Stimulated activated CD8-positive, alpha-beta memory T cell treated with anti-CD3 and anti-CD28 coated beads, Interleukin-7, amount 100 ng/mL, for 4 hours (primary cell): ENCODE measurements around the gene MOAP1.
"Not testable (repeated sequence)": the region's sequence is repeated elsewhere in the genome, so short reads cannot be mapped to it uniquely, and the experiment has no call there.

Experiments
- DNase-seq, 2 donors: peaks; one replicate each; pipeline ENCODE4 v3.0.0-alpha.2; 2020; ENCODE audit warnings: low read depth in 2 of 2

MOAP1 gene

GRCh38 chr14:93185349-93185720, 638 bp upstream of the MOAP1 start:
- no peak for DNase-seq

GRCh38 chr14:93183596-93184317, 940 bp downstream of the MOAP1 start:
- DNase-seq: no peak

- no peak for DNase-seq
Observed at GRCh38 chr14:93175492-93175891, 9.2 kb downstream of the MOAP1 start.

DNA sequence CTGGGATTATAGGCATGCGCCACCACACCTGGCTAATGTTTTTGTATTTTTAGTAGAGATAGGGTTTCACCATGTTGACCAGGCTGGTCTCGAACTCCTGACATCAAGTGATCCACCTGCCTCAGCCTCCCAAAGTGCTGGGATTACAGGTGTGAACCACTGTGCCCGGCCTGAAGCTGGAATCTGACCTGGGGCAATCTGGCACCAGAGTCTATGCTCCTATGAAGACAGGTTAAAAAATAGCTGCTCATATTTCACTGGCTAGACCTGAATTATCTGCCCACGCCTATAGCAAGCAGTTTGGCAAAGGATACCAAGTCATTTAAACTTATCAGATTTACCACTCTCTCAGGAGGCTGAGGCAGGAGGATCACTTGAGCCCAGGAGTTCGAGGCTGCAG, 10.0 kb downstream of the MOAP1 start:
- DNase-seq: not testable (repeated sequence)

DNA sequence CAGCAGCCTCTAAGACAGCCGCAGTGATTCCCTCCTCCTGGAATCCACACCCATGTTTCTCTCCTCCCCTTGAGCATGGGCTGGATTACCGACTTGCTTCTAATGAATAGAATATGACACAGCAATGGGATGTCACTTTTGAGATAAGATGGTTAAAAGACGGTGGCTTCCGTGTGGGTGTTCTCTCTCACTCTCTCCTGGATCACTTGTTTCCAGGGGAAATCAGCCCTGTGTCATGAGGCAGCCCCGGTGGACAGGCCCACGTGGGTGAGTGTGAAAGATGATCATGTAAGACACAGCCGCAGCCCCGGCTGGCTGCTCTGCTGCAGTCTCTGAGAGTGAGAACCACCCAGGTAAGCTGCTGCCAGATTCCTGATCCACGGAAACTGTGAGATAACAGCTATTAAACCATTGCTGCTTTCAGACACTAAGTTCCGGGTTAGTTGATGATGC, 10.7 kb downstream of the MOAP1 start:
- no peak for DNase-seq

DNA sequence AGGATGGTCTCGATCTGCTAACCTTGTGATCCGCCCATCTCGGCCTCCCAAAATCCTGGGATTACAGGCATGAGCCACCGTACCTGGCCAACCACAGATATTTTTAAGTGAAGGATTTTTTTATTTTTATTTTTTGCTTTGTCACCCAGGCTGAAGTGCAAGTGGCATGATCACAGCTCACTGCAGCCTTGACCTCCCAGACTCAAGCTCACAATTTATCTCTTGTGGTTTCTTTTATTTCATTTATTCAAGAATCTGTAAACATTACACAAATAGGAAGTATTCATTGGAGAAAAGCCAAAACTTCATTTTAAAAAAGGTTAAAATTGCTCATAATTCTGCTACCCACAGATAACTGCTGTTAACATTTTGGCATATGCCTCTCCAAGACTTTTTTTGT, 13.3 kb downstream of the MOAP1 start:
- no peak for DNase-seq

GRCh38 chr14:93170141-93170540, 14.6 kb downstream of the MOAP1 start:
- not testable (repeated sequence) for DNase-seq

DNA sequence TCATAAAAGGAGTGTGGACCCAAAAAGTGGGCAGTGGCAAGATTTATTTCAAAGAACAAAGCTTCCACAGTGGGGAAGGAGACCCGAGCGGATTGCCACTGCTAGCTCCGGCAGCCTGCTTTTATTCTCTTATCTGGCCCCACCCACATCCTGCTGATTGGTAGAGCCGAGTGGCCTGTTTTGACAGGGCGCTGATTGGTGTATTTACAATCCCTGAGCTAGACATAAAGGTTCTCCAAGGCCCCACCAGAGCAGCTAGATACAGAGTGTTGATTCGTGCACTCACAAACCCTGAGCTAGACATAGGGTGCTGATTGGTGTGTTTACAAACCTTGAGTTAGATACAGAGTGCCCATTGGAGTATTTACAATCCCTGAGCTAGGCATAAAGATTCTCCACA, 15.1 kb downstream of the MOAP1 start:
- DNase-seq: not testable (repeated sequence)

DNA sequence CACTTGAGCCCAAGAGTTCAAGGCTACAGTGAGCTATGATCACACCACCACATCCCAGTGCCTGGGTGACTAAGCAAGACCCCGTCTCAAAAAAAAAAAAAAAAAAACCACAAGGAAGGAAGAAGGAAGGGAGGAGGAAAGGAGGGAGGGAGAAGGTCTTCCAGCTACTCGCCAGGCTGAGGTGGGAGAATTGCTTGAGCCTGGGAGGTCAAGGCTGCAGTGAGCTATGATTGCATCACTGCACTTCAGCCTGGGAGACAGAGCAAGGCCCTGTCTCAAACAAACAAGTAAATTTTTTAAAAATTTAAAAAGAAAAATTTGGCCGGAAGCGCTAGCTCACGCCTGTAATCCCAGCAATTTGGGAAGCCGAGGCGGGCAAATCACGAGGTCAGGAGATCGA, 16.1 kb downstream of the MOAP1 start:
- not testable (repeated sequence) for DNase-seq

GRCh38 chr14:93165271-93166265, 19.1 kb downstream of the MOAP1 start:
- DNase-seq: not testable (repeated sequence)

GRCh38 chr14:93163564-93163963, 21.1 kb downstream of the MOAP1 start:
- no peak for DNase-seq

DNA sequence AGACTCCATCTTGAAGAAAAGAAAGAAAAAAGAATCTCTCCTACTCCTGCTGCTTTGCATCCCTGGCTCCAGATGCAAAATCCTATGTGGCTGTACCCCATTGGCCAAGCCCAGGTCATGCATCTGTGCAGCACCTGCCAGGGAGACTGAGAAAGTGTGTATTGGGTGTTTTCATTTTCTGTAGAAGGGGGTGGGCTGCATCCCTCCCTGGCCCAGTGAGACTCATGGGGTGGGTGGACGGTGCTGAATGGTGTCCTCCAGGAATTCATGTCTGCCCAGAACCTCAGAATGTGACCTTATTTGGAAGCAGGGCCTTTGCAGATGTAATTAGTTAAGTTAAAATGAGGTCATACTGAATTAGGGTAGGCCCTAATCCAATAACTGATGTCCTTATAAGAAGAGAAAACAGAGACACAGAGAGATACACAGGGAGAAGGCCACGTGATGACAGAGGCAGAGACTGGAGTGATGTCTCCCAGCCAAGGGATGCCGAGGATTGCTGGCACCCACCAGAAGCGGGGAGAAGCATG, 23.2 kb downstream of the MOAP1 start:
- DNase-seq: no peak

DNA sequence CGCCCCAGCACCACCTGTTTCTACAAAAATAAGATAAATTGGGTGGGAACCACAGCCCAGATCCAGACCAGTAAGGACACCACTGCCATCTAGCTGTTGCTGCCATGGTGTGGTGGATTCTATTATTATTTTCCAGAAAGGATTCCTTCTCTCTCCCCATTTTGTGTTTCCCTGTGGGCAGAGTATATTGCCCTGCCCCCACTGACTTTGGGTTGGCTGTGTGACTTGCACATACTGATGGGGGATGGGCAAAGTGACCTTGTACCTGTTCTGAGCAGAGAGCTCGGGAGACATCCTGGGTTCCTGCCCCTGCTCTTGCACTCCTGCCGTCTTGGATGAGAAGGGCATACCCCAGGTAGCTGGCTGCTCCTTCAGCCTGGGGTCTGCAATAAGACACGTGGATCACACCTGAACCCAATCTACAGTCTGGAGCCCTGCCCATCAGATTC, 24.3 kb downstream of the MOAP1 start:
- DNase-seq: no peak

GRCh38 chr14:93159625-93160352, 24.9 kb downstream of the MOAP1 start:
- not testable (repeated sequence) for DNase-seq

DNA sequence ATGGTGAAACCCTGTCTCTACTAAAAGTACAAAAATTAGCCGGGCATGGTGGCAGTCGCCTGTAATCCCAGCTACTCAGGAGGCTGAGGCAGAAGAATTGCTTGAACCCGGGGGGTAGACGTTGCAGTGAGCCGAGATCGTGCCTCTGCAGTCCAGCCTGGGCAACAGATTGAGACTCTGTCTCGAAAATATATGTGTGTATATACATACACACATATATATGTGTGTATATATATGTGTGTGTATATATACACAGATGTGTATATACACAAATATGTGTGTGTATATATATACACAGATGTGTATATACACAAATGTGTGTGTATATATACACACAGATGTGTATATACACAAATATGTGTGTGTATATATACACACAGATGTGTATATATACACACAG, 26.3 kb downstream of the MOAP1 start:
- DNase-seq: not testable (repeated sequence)

- DNase-seq: no peak
Observed at GRCh38 chr14:93156693-93157369, 27.9 kb downstream of the MOAP1 start.

GRCh38 chr14:93155667-93156066, 29.0 kb downstream of the MOAP1 start:
- DNase-seq: no peak

DNA sequence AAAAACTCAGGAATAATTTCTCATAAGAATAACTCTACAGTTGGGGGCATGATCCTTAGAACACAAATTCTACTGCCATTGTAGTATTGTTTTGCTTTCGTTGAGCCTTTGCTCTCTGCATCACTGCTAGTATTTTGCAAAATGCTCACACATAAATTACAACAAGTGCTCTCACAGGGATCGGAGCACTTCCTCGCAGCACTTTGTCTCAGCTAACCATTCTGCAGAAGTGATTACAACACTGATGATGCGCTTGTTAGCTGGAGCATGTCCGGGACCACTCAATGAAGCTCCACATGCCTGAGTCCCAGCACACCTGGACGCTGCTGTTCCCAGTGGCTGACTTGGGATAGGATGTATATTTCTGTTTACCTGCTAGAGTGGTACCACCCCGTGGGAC, 31.6 kb downstream of the MOAP1 start:
- DNase-seq: no peak

DNA sequence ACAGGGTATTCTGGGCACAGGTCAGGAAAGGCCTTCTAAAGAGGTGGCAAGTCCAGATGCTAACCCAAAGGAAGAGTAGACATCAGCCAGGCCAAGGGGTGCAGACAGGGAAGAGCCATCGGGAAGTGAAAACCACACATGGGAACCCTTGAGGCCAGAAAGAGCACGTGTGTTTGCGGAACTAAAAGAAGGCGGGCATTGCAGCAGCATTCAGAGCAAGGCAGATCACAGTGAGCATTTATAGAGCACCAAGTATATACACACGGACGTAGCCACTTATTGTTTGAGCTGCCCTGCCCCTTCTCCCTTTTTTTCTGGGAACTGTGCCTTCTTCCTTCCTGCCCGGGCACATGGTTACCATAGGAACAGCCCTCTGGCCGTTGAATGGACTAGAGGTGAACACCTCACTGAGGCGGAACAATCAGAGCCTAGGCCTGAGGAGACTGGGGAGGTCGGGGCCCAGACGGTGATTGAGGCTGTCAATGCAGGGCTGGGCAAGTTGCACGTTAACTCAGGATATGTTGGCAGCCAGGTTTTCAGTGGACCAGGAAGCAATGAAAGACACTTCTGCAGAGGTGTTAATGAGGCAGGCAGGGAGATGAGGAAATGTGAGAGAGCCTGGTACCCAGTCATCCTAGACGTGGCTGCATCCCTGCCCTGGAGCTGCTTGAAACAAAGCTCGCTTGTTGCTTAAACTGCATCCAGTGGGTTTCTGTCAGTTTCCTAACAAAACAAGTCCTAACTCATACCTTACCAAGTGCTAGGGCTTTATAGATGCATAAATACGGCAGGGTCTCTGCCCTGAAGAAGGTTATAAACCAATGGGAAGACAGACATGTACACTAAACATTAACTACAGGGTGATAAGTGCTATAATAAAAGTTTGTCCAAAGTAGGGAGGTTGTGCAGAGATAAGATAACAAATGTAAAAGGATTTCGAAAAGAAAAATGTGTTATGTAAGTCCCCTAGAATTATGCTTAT, 34.2 kb downstream of the MOAP1 start:
- DNase-seq: no peak

GRCh38 chr14:93148979-93149378, 35.7 kb downstream of the MOAP1 start:
- no peak for DNase-seq
